IMR-90 (cell line): ENCODE data around the gene ADGRL3. TPM values are rescaled to one million over a fixed set of nuclear protein-coding genes. Genes with fewer than 3 reads are reported as not detected.

Experiments used
- ATAC-seq: fragments of 200-7000 bp; cut with Tn5 transposase; 2 replicates; pipeline ENCODE4 v1.9.1; 2020; ENCODE audit warnings: low read depth, mild to moderate bottlenecking, moderate library complexity
- BruUV-seq: library from RNA; stranded (reverse); fragments of 400-500 nt; replicated peaks from 2 replicates; lab custom pipeline; 2021; lab: Mats Ljungman, UMichigan
- CTCF ChIA-PET: fragments of 300-600 bp; formaldehyde crosslinking; extraction: SDS; loops from one replicate; lab custom pipeline; 2021; ENCODE audit warnings: antibody characterized with exemption; lab: Yijun Ruan, JAX
- POLR2A ChIA-PET: fragments of 300-600 bp; sonication (Branson Sonifier 250); formaldehyde crosslinking; loops from one replicate; lab custom pipeline; 2022; ENCODE audit warnings: antibody characterized with exemption; ENCODE audit not compliant: unreplicated experiment; lab: Charles Lee
- DNase-seq: peaks from one replicate; pipeline ENCODE4 v3.0.0; 2013
- H2AFZ ChIP-seq: replicated peaks from 2 replicates; pipeline ENCODE3; 2013; ENCODE audit warnings: low read length, mild to moderate bottlenecking; ENCODE audit not compliant: poor library complexity
- H2AK5ac ChIP-seq: 2 replicates; pipeline ENCODE4 v1.6.1; 2013; ENCODE audit warnings: low read depth, low read length, inconsistent platforms
- H2AK9ac ChIP-seq: replicated peaks from 2 replicates; pipeline ENCODE3; 2013; ENCODE audit warnings: mild to moderate bottlenecking, low read depth, low read length, moderate library complexity; ENCODE audit not compliant: poor library complexity
- H2BK120ac ChIP-seq: 2 replicates; pipeline ENCODE4 v1.6.1; 2013; ENCODE audit warnings: low read depth, low read length, inconsistent platforms
- H2BK15ac ChIP-seq: 3 replicates; pipeline ENCODE4 v1.6.1; 2013; ENCODE audit warnings: low read depth, low read length, inconsistent platforms
- H2BK20ac ChIP-seq: 2 replicates; pipeline ENCODE4 v1.6.1; 2013; ENCODE audit warnings: low read depth, mild to moderate bottlenecking, inconsistent platforms, low read length, moderate library complexity
- H2BK5ac ChIP-seq: 2 replicates; pipeline ENCODE4 v1.6.1; 2013; ENCODE audit warnings: mild to moderate bottlenecking, low read depth, low read length, inconsistent platforms; ENCODE audit not compliant: poor library complexity, severe bottlenecking
- H3K14ac ChIP-seq: replicated peaks from 2 replicates; pipeline ENCODE4 v1.6.1; 2013; ENCODE audit warnings: low read depth, low read length, inconsistent platforms
- H3K18ac ChIP-seq: 2 replicates; pipeline ENCODE4 v1.6.1; 2013; ENCODE audit warnings: low read depth, low read length, control low read depth
- H3K23ac ChIP-seq: 2 replicates; pipeline ENCODE4 v1.6.1; 2013; ENCODE audit warnings: low read depth, low read length, inconsistent platforms
- H3K27ac ChIP-seq: 2 replicates; pipeline ENCODE4 v1.5.1; 2013; ENCODE audit warnings: mild to moderate bottlenecking, control low read depth, low read length; ENCODE audit not compliant: insufficient read depth
- H3K27me3 ChIP-seq: 2 replicates; pipeline ENCODE4 v1.6.1; 2013; ENCODE audit warnings: low read length; ENCODE audit not compliant: control insufficient read depth, insufficient read depth
- H3K36me3 ChIP-seq: 2 replicates; pipeline ENCODE4 v1.6.1; 2013; ENCODE audit warnings: low read length, mixed read lengths; ENCODE audit not compliant: control insufficient read depth, insufficient read depth
- H3K4ac ChIP-seq: 2 replicates; pipeline ENCODE4 v1.6.1; 2013; ENCODE audit warnings: low read depth, low read length, inconsistent platforms
- H3K4me1 ChIP-seq: 2 replicates; pipeline ENCODE4 v1.6.1; 2013; ENCODE audit warnings: low read length, mixed read lengths; ENCODE audit not compliant: control insufficient read depth, insufficient read depth
- H3K4me2 ChIP-seq: 2 replicates; pipeline ENCODE4 v1.6.1; 2013; ENCODE audit warnings: low read depth, mild to moderate bottlenecking, control low read depth, low read length, moderate library complexity
- H3K4me3 ChIP-seq: 2 replicates; pipeline ENCODE4 v1.5.1; 2013; ENCODE audit warnings: low read depth, mild to moderate bottlenecking, control low read depth, low read length, moderate library complexity; ENCODE audit not compliant: insufficient read depth
- H3K56ac ChIP-seq: 2 replicates; pipeline ENCODE4 v1.6.1; 2013; ENCODE audit warnings: low read length, inconsistent platforms; ENCODE audit not compliant: insufficient read depth; ENCODE audit errors: extremely low read depth
- H3K79me1 ChIP-seq, 2 experiments: 2 replicates each; pipeline ENCODE4 v1.6.1; 2013; ENCODE audit warnings: low read length in 2 of 2, inconsistent platforms in 1 of 2, low read depth in 1 of 2
- H3K9ac ChIP-seq: 2 replicates; pipeline ENCODE4 v1.6.1; 2013; ENCODE audit warnings: low read depth, low read length, control low read depth
- H3K9me1 ChIP-seq: 2 replicates; pipeline ENCODE4 v1.6.1; 2013; ENCODE audit warnings: low read length, inconsistent platforms; ENCODE audit not compliant: insufficient read depth
- H3K9me3 ChIP-seq: 2 replicates; pipeline ENCODE4 v1.6.1; 2013; ENCODE audit warnings: low read length; ENCODE audit not compliant: control insufficient read depth, insufficient read depth
- H4K20me1 ChIP-seq: 2 replicates; pipeline ENCODE4 v1.6.1; 2013; ENCODE audit warnings: low read length, inconsistent platforms; ENCODE audit not compliant: insufficient read depth
- H4K5ac ChIP-seq: 2 replicates; pipeline ENCODE4 v1.6.1; 2013; ENCODE audit warnings: mild to moderate bottlenecking, low read depth, low read length, control low read depth
- H4K8ac ChIP-seq, 2 experiments: 2 replicates each; pipeline ENCODE4 v1.6.1; 2013; ENCODE audit warnings: low read depth in 2 of 2, low read length in 2 of 2, control low read depth in 1 of 2, inconsistent platforms in 1 of 2
- H4K91ac ChIP-seq: 2 replicates; pipeline ENCODE4 v1.6.1; 2013; ENCODE audit warnings: low read depth, low read length, inconsistent platforms; ENCODE audit not compliant: insufficient read depth
- MXI1 ChIP-seq: IDR thresholded peaks from 2 replicates; pipeline ENCODE4 v1.6.1; 2012; ENCODE audit warnings: low read depth, mild to moderate bottlenecking, low read length, moderate library complexity, borderline replicate concordance
- NFE2L2 ChIP-seq: fragments of 150-350 bp; IDR thresholded peaks from 2 replicates; pipeline ENCODE4 v1.6.1; 2016; ENCODE audit warnings: low read depth, mild to moderate bottlenecking, low read length
- USF2 ChIP-seq: fragments of 150-350 bp; IDR thresholded peaks from 2 replicates; pipeline ENCODE4 v1.6.1; 2017; ENCODE audit warnings: mild to moderate bottlenecking, antibody characterized with exemption, low read length, low read depth
- WGBS, 2 experiments: methylation state at CpG; one replicate each; pipeline versions ENCODE4 v1.1.5 to v1.1.7; 2013; ENCODE audit warnings: missing lambda C conversion rate in 2 of 2; ENCODE audit not compliant: insufficient read length in 1 of 2; ENCODE audit errors: extremely low coverage in 2 of 2; 5-methylcytosine and 5-hydroxymethylcytosine counted together
- dilution Hi-C: fragments of 300-500 bp; cut with HindIII; formaldehyde crosslinking; loops from one replicate; pipeline ENCODE4 v1.14.3; 2018; ENCODE audit warnings: low sequenced_read_pairs; ENCODE audit not compliant: unreplicated experiment
- in situ Hi-C: fragments of 300-500 bp; cut with MboI; formaldehyde crosslinking; loops from 3 replicates; pipeline ENCODE4 v1.14.3; 2019; ENCODE audit warnings: low sequenced_read_pairs, inconsistent platforms, mixed read lengths
- intact Hi-C: fragments of 100-400 bp; cut with micrococcal nuclease; formaldehyde crosslinking; loops from 2 replicates; pipeline ENCODE4 v1.10.0; 2022
- polyA plus RNA-seq, 3 experiments: library from polyadenylated mRNA; depleted of rRNA; stranded (reverse); fragments of >200 nt; gene quantifications; 2 replicates each; pipeline ENCODE4 v1.2.3, GENCODE V29; 2012; ENCODE audit warnings: low replicate concordance in 1 of 3
- total RNA-seq: library from RNA; depleted of rRNA; stranded (reverse); fragments of >200 nt; gene quantifications from 2 replicates; pipeline ENCODE4 v1.2.3, GENCODE V29; 2012

Gene ADGRL3
- total and polyA plus RNA-seq, 2 of the 4 experiments (the other 2 are of a cell fraction) = 0.46 to 2.5 TPM

GRCh38 chr4:61245069-61245714 lies 45.1 kb downstream of the ADGRL3 start:
- DNase-seq = no peak
- H3K9me3 ChIP-seq = no peaks in the 10 kb centered on the region
- in situ Hi-C loops = no loop called here
- TF ChIP-seq USF2 = no peak
- TF ChIP-seq MXI1 = no peak
- no peak for TF ChIP-seq NFE2L2
- no peak overlapping the region for H3K56ac ChIP-seq
- H3K27me3 ChIP-seq = no peaks in the 10 kb centered on the region
- H4K20me1 ChIP-seq = no peaks in the 10 kb centered on the region
- no peak overlapping the region for H2BK5ac ChIP-seq
- no peak overlapping the region for H3K14ac ChIP-seq
- H2BK120ac ChIP-seq = no peak overlapping the region
- no peak for ATAC-seq
- H3K9me1 ChIP-seq = no peaks in the 10 kb centered on the region
- no peaks in the 10 kb centered on the region for H3K4me1 ChIP-seq
- intact Hi-C loops = no loop called here
- POLR2A ChIA-PET = no interaction called here
- H3K4me3 ChIP-seq = no peak overlapping the region
- H3K23ac ChIP-seq = no peak overlapping the region
- CTCF ChIA-PET = no interaction called here
- H2AK5ac ChIP-seq = no peak overlapping the region
- no peak overlapping the region for H4K5ac ChIP-seq
- no peak overlapping the region for H2BK15ac ChIP-seq
- H2AK9ac ChIP-seq = no peak overlapping the region
- H4K91ac ChIP-seq = no peak overlapping the region
- H3K9ac ChIP-seq = no peak overlapping the region
- BruUV-seq = no TSS peak
- dilution Hi-C loops = no loop called here
- no peak overlapping the region for H2BK20ac ChIP-seq
- no peak overlapping the region for H3K4me2 ChIP-seq
- no peak overlapping the region for H2AFZ ChIP-seq
- H3K79me1 ChIP-seq = no peaks in the 10 kb centered on the region
- H3K18ac ChIP-seq = no peak overlapping the region
- no CpG with 5 or more reads among the region's 4 CpGs for WGBS, 2 experiments
- H3K36me3 ChIP-seq = no peaks in the 10 kb centered on the region
- H4K8ac ChIP-seq = no peak overlapping the region
- no peak overlapping the region for H3K4ac ChIP-seq
- no peak overlapping the region for H3K27ac ChIP-seq
